ENCODE data around the gene TRMT112.

Gene TRMT112

DNA sequence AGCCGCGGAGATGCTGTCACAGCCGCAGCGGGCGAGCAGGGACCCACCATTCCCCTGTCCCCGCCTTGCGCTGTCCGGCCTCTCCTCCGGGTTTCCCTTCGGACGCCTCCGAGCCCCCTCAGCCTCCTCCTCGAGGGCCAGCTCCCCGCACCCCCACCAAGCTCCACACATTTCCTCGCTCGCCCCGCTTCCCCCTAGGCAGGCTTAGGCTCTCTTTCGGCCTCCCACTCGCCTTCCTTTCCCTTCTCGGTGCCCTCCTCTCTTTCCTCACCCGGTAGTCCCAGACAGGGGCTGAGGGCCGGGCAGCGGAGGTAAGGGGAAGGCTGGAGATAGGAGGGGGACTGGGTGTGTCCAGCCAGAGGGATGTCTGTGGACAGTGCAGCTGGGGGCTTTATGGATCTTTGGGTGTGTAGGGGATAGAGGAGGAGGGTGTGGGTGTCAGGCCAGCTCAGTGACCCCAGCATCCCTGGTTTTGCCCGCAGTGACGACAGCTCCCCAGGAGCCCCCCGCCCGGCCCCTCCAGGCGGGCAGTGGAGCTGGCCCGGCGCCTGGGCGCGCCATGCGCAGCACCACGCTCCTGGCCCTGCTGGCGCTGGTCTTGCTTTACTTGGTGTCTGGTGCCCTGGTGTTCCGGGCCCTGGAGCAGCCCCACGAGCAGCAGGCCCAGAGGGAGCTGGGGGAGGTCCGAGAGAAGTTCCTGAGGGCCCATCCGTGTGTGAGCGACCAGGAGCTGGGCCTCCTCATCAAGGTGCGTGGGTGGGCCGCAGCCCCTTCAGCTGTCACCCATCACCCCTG, 24.7 kb downstream of the TRMT112 start:
- Histone ChIP-seq H3K4me3 (ENCODE audit: low read length) (peak overlapping the region; percentile 52), H3K9ac (ENCODE audit: low read depth, low read length) (no peak overlapping the region), H3K27me3 (ENCODE audit: control insufficient read depth, insufficient read depth, low read length) (peaks cover 70% of the 10 kb centered on the region), H3K9me3 (replicated peaks; ENCODE audit: low read length) (no peaks in the 10 kb centered on the region), H3K4me1 (ENCODE audit: control insufficient read depth, insufficient read depth, low read length) (peaks cover 9% of the 10 kb centered on the region), H3K4me2 (ENCODE audit: low read length) (peak overlapping the region; percentile 80), H3K36me3 (ENCODE audit: insufficient read depth, low read length) (no peaks in the 10 kb centered on the region)

- no peaks in the 10 kb centered on the region for H3K36me3 ChIP-seq (ENCODE audit: insufficient read depth, low read length)
- no peak overlapping the region for H3K9ac ChIP-seq (ENCODE audit: low read depth, low read length)
- H3K4me3 ChIP-seq (ENCODE audit: low read length) = peak overlapping the region; percentile 52
- H3K9me3 ChIP-seq (replicated peaks; ENCODE audit: low read length) = no peaks in the 10 kb centered on the region
- H3K27me3 ChIP-seq (ENCODE audit: control insufficient read depth, insufficient read depth, low read length) = peaks cover 63% of the 10 kb centered on the region
- peak overlapping the region; percentile 80 for H3K4me2 ChIP-seq (ENCODE audit: low read length)
- H3K4me1 ChIP-seq (ENCODE audit: control insufficient read depth, insufficient read depth, low read length) = peaks cover 9% of the 10 kb centered on the region
These were observed 25.5 kb downstream of the TRMT112 start for GRCh38 chr11:64291752-64292459.

DNA sequence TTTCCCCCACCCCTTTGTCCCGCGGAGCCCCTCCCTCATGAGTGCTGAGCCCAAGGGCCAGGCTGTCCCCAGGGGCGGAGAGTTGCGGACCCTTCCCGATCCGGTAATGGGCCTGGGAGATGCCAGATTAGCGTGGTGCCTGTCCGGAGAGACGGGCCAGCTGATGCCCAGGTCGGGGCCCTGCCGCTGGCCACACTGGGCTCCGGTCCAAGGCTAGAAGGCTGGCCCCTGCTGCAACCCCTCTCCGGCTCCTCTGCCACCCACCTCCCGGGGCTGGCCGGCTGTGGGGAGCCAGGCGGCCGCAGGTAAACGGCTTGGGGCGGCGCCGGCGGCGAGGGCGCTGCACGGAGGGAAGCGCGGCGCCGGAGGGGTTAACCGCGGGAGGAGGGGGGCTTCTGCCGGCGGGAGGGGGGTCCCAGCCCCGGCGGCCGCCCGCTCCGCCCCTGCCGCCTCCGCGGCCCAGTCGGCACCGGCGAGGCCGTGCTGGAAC, 26.1 kb downstream of the TRMT112 start, which contains the start of gene KCNK4:
KCNK4 (plus strand) TSS at position 41 of the 490 bp plus-strand sequence. CDS start 1,717 bp downstream, outside the sequence.
- Histone ChIP-seq H3K4me1 (ENCODE audit: control insufficient read depth, insufficient read depth, low read length) (peaks cover 13% of the 10 kb centered on the region), H3K9ac (ENCODE audit: low read depth, low read length) (no peak within 1 kb of the TSS), H3K4me2 (ENCODE audit: low read length) (peak within 1 kb of the TSS; percentile 80), H3K9me3 (replicated peaks; ENCODE audit: low read length) (no peaks in the 10 kb centered on the region), H3K4me3 (ENCODE audit: low read length) (peak within 1 kb of the TSS; percentile 52), H3K36me3 (ENCODE audit: insufficient read depth, low read length) (no peaks in the 10 kb centered on the region), H3K27me3 (ENCODE audit: control insufficient read depth, insufficient read depth, low read length) (peaks cover 57% of the 10 kb centered on the region)

DNA sequence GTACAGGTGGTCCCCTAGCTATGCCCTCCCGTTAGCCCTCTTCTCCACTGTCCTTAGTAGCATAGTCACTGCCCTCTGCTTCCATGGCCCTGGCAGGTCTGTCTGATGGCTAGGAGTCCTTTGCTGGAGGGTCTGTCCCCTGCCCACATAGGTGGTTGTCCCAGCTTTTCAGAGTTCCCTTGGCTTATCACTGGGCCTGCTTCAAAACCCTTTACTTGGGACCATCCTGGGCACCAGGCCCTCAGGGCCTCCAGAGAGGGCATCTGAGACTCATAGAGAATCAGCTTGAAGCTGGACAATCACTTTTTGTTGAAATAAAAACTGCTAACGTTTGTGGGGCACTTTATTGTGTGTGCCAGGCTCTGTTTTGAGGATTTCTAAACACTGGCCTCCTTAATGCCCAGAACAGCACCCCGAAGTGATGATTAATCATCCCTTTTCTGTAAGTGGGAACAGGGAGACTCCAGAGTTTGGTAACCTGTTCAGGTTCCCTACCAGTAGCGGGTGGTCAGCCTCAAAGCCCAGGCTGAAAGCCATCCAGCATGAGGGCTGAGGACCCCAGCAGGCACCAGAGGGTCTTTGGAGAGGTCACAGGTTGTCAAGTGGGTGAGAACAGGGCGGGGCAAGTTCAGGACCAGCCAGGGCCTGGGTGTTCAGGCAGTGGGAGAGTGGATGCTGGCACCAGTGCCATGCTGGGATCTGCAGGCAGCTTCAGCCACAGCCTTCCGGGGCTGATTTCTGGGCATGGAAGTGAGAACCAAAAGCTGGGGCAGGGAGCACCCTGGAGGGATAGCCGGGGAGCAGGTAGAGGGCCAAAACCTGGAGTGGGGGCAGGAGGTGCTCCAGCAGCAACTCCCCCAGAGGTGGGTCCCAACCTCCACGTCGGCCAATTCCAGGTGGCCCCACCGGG, 26.8 kb downstream of the TRMT112 start:
- peak overlapping the region; percentile 80 for H3K4me2 ChIP-seq (ENCODE audit: low read length)
- no peaks in the 10 kb centered on the region for H3K9me3 ChIP-seq (replicated peaks; ENCODE audit: low read length)
- H3K4me1 ChIP-seq (ENCODE audit: control insufficient read depth, insufficient read depth, low read length) = peaks cover 17% of the 10 kb centered on the region
- no peak overlapping the region for H3K4me3 ChIP-seq (ENCODE audit: low read length)
- H3K9ac ChIP-seq (ENCODE audit: low read depth, low read length) = no peak overlapping the region
- H3K36me3 ChIP-seq (ENCODE audit: insufficient read depth, low read length) = no peaks in the 10 kb centered on the region
- H3K27me3 ChIP-seq (ENCODE audit: control insufficient read depth, insufficient read depth, low read length) = peaks cover 50% of the 10 kb centered on the region

GRCh38 chr11:64289002-64289564, 28.3 kb downstream of the TRMT112 start:
- H3K27me3 ChIP-seq (ENCODE audit: control insufficient read depth, insufficient read depth, low read length) = peaks cover 39% of the 10 kb centered on the region
- H3K4me1 ChIP-seq (ENCODE audit: control insufficient read depth, insufficient read depth, low read length) = peaks cover 19% of the 10 kb centered on the region
- H3K36me3 ChIP-seq (ENCODE audit: insufficient read depth, low read length) = no peaks in the 10 kb centered on the region
- H3K9me3 ChIP-seq (replicated peaks; ENCODE audit: low read length) = no peaks in the 10 kb centered on the region
- H3K4me3 ChIP-seq (ENCODE audit: low read length) = no peak overlapping the region
- H3K9ac ChIP-seq (ENCODE audit: low read depth, low read length) = no peak overlapping the region
- no peak overlapping the region for H3K4me2 ChIP-seq (ENCODE audit: low read length)

DNA sequence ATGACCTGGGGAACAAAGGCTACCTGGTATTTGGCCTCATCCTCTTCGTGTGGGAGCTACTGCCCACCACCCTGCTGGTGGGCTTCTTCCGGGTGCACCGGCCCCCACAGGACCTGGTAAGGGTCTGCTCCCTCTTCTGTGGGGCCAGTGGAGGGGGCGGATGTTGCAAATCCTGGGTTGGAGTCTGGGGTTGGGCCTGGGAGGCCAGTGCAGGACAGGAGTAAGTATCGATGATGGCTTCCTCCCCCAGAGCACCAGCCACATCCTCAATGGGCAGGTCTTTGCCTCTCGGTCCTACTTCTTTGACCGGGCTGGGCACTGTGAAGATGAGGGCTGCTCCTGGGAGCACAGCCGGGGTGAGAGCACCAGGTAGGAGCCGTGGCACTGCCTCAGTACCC, 29.0 kb downstream of the TRMT112 start:
- no peak overlapping the region for H3K4me3 ChIP-seq (ENCODE audit: low read length)
- no peak overlapping the region for H3K9ac ChIP-seq (ENCODE audit: low read depth, low read length)
- no peak overlapping the region for H3K4me2 ChIP-seq (ENCODE audit: low read length)
- H3K27me3 ChIP-seq (ENCODE audit: control insufficient read depth, insufficient read depth, low read length) = peaks cover 32% of the 10 kb centered on the region
- H3K4me1 ChIP-seq (ENCODE audit: control insufficient read depth, insufficient read depth, low read length) = peaks cover 26% of the 10 kb centered on the region
- no peaks in the 10 kb centered on the region for H3K9me3 ChIP-seq (replicated peaks; ENCODE audit: low read length)
- H3K36me3 ChIP-seq (ENCODE audit: insufficient read depth, low read length) = no peaks in the 10 kb centered on the region

GRCh38 chr11:64287676-64288352, 29.5 kb downstream of the TRMT112 start:
- peaks cover 27% of the 10 kb centered on the region for H3K27me3 ChIP-seq (ENCODE audit: control insufficient read depth, insufficient read depth, low read length)
- no peak overlapping the region for H3K4me2 ChIP-seq (ENCODE audit: low read length)
- H3K36me3 ChIP-seq (ENCODE audit: insufficient read depth, low read length) = no peaks in the 10 kb centered on the region
- no peak overlapping the region for H3K9ac ChIP-seq (ENCODE audit: low read depth, low read length)
- peaks cover 28% of the 10 kb centered on the region for H3K4me1 ChIP-seq (ENCODE audit: control insufficient read depth, insufficient read depth, low read length)
- no peak overlapping the region for H3K4me3 ChIP-seq (ENCODE audit: low read length)
- no peaks in the 10 kb centered on the region for H3K9me3 ChIP-seq (replicated peaks; ENCODE audit: low read length)

DNA sequence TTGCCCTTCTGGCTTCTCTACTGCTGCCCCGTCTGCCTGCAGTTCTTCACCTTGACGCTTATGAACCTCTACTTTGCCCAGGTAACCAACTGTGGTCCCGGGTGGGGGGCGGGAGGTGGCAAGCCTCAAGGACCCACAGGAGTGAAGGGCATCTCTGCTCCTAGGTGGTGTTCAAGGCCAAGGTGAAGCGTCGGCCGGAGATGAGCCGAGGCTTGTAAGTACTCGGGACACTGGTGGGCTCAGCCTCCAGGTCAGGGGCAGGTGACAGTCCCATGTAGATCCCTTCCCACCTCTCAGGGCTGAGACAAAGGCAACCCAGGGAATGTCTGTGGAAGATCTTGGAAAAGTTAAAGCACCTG, 30.6 kb downstream of the TRMT112 start:
- no peaks in the 10 kb centered on the region for H3K36me3 ChIP-seq (ENCODE audit: insufficient read depth, low read length)
- H3K27me3 ChIP-seq (ENCODE audit: control insufficient read depth, insufficient read depth, low read length) = peaks cover 16% of the 10 kb centered on the region
- H3K9ac ChIP-seq (ENCODE audit: low read depth, low read length) = no peak overlapping the region
- H3K4me3 ChIP-seq (ENCODE audit: low read length) = no peak overlapping the region
- peaks cover 21% of the 10 kb centered on the region for H3K4me1 ChIP-seq (ENCODE audit: control insufficient read depth, insufficient read depth, low read length)
- no peak overlapping the region for H3K4me2 ChIP-seq (ENCODE audit: low read length)
- no peaks in the 10 kb centered on the region for H3K9me3 ChIP-seq (replicated peaks; ENCODE audit: low read length)

GRCh38 chr11:64285885-64286800, 31.2 kb downstream of the TRMT112 start:
- no peaks in the 10 kb centered on the region for H3K36me3 ChIP-seq (ENCODE audit: insufficient read depth, low read length)
- peak overlapping the region; percentile 84 for H3K4me3 ChIP-seq (ENCODE audit: low read length)
- peaks cover 11% of the 10 kb centered on the region for H3K27me3 ChIP-seq (ENCODE audit: control insufficient read depth, insufficient read depth, low read length)
- H3K9ac ChIP-seq (ENCODE audit: low read depth, low read length) = peak overlapping the region; percentile 88
- H3K4me2 ChIP-seq (ENCODE audit: low read length) = peak overlapping the region; percentile 99
- no peaks in the 10 kb centered on the region for H3K9me3 ChIP-seq (replicated peaks; ENCODE audit: low read length)
- H3K4me1 ChIP-seq (ENCODE audit: control insufficient read depth, insufficient read depth, low read length) = peaks cover 20% of the 10 kb centered on the region
